Measurements from ENCODE around the gene PIGN.

The PIGN gene

GRCh38 chr18:62030091-62030985 is 156.5 kb downstream of the PIGN start:
- TF ChIP-seq POU2F2 (IDR thresholded peaks at IDR 0.05; ENCODE audit: low read depth, low read length) (no peak), POLR2A (IDR thresholded peaks at IDR 0.05; ENCODE audit: low read depth, low read length) (no peak), PAX5 (IDR thresholded peaks at IDR 0.05; ENCODE audit: insufficient read depth, low read length, severe bottlenecking) (no peak), TAF1 (IDR thresholded peaks at IDR 0.05; ENCODE audit: low read depth, low read length) (no peak), SPI1 (IDR thresholded peaks at IDR 0.05; ENCODE audit: low read depth, low read length) (no peak), POLR2AphosphoS5 (IDR thresholded peaks at IDR 0.05; ENCODE audit: low read depth, low read length) (no peak)
- no peak for FAIRE-seq
- no peak for DNase-seq (ENCODE audit: insufficient read length, low spot score)

- no peak for TF ChIP-seq PAX5 (IDR thresholded peaks at IDR 0.05; ENCODE audit: insufficient read depth, low read length, severe bottlenecking)
- no peak for TF ChIP-seq POU2F2 (IDR thresholded peaks at IDR 0.05; ENCODE audit: low read depth, low read length)
- no peak for TF ChIP-seq SPI1 (IDR thresholded peaks at IDR 0.05; ENCODE audit: low read depth, low read length)
- TF ChIP-seq TAF1 (IDR thresholded peaks at IDR 0.05; ENCODE audit: low read depth, low read length): no peak
- TF ChIP-seq POLR2A (IDR thresholded peaks at IDR 0.05; ENCODE audit: low read depth, low read length): no peak
- no peak for TF ChIP-seq POLR2AphosphoS5 (IDR thresholded peaks at IDR 0.05; ENCODE audit: low read depth, low read length)
- DNase-seq (ENCODE audit: insufficient read length, low spot score) (no peak), FAIRE-seq (no peak)
These were observed 158.1 kb downstream of the PIGN start for GRCh38 chr18:62028715-62029114.

- DNase-seq (ENCODE audit: insufficient read length, low spot score): no peak
- FAIRE-seq: no peak
- no peak for TF ChIP-seq POU2F2 (IDR thresholded peaks at IDR 0.05; ENCODE audit: low read depth, low read length)
- no peak for TF ChIP-seq PAX5 (IDR thresholded peaks at IDR 0.05; ENCODE audit: insufficient read depth, low read length, severe bottlenecking)
- TF ChIP-seq TAF1 (IDR thresholded peaks at IDR 0.05; ENCODE audit: low read depth, low read length): no peak
- no peak for TF ChIP-seq SPI1 (IDR thresholded peaks at IDR 0.05; ENCODE audit: low read depth, low read length)
- no peak for TF ChIP-seq POLR2AphosphoS5 (IDR thresholded peaks at IDR 0.05; ENCODE audit: low read depth, low read length)
- TF ChIP-seq POLR2A (IDR thresholded peaks at IDR 0.05; ENCODE audit: low read depth, low read length): no peak
These were observed 158.8 kb downstream of the PIGN start for GRCh38 chr18:62027914-62028520.

GRCh38 chr18:62026586-62026985 is 160.3 kb downstream of the PIGN start:
- TF ChIP-seq PAX5 (IDR thresholded peaks at IDR 0.05; ENCODE audit: insufficient read depth, low read length, severe bottlenecking) (no peak), POLR2AphosphoS5 (IDR thresholded peaks at IDR 0.05; ENCODE audit: low read depth, low read length) (no peak), POLR2A (IDR thresholded peaks at IDR 0.05; ENCODE audit: low read depth, low read length) (no peak), TAF1 (IDR thresholded peaks at IDR 0.05; ENCODE audit: low read depth, low read length) (no peak), POU2F2 (IDR thresholded peaks at IDR 0.05; ENCODE audit: low read depth, low read length) (no peak), SPI1 (IDR thresholded peaks at IDR 0.05; ENCODE audit: low read depth, low read length) (no peak)
- DNase-seq (ENCODE audit: insufficient read length, low spot score): no peak
- FAIRE-seq: no peak

- DNase-seq (ENCODE audit: insufficient read length, low spot score) (no peak), FAIRE-seq (no peak)
- TF ChIP-seq PAX5 (IDR thresholded peaks at IDR 0.05; ENCODE audit: insufficient read depth, low read length, severe bottlenecking) (no peak), SPI1 (IDR thresholded peaks at IDR 0.05; ENCODE audit: low read depth, low read length) (no peak), POLR2AphosphoS5 (IDR thresholded peaks at IDR 0.05; ENCODE audit: low read depth, low read length) (no peak), POU2F2 (IDR thresholded peaks at IDR 0.05; ENCODE audit: low read depth, low read length) (no peak), POLR2A (IDR thresholded peaks at IDR 0.05; ENCODE audit: low read depth, low read length) (no peak), TAF1 (IDR thresholded peaks at IDR 0.05; ENCODE audit: low read depth, low read length) (no peak)
These were observed 161.9 kb downstream of the PIGN start for GRCh38 chr18:62024983-62025382.

- FAIRE-seq (no peak), DNase-seq (ENCODE audit: insufficient read length, low spot score) (no peak)
- TF ChIP-seq SPI1 (IDR thresholded peaks at IDR 0.05; ENCODE audit: low read depth, low read length) (no peak), PAX5 (IDR thresholded peaks at IDR 0.05; ENCODE audit: insufficient read depth, low read length, severe bottlenecking) (no peak), POLR2AphosphoS5 (IDR thresholded peaks at IDR 0.05; ENCODE audit: low read depth, low read length) (no peak), POU2F2 (IDR thresholded peaks at IDR 0.05; ENCODE audit: low read depth, low read length) (no peak), POLR2A (IDR thresholded peaks at IDR 0.05; ENCODE audit: low read depth, low read length) (no peak), TAF1 (IDR thresholded peaks at IDR 0.05; ENCODE audit: low read depth, low read length) (no peak)
These were observed 163.3 kb downstream of the PIGN start for GRCh38 chr18:62023536-62023935.

GRCh38 chr18:62018759-62019041 is 168.2 kb downstream of the PIGN start:
- no peak for TF ChIP-seq POU2F2 (IDR thresholded peaks at IDR 0.05; ENCODE audit: low read depth, low read length)
- TF ChIP-seq POLR2AphosphoS5 (IDR thresholded peaks at IDR 0.05; ENCODE audit: low read depth, low read length): no peak
- TF ChIP-seq PAX5 (IDR thresholded peaks at IDR 0.05; ENCODE audit: insufficient read depth, low read length, severe bottlenecking): no peak
- no peak for TF ChIP-seq TAF1 (IDR thresholded peaks at IDR 0.05; ENCODE audit: low read depth, low read length)
- TF ChIP-seq SPI1 (IDR thresholded peaks at IDR 0.05; ENCODE audit: low read depth, low read length): no peak
- no peak for TF ChIP-seq POLR2A (IDR thresholded peaks at IDR 0.05; ENCODE audit: low read depth, low read length)
- no peak for DNase-seq (ENCODE audit: insufficient read length, low spot score)
- no peak for FAIRE-seq

GRCh38 chr18:62018034-62018758 is 168.7 kb downstream of the PIGN start:
- FAIRE-seq (no peak), DNase-seq (ENCODE audit: insufficient read length, low spot score) (no peak)
- no peak for TF ChIP-seq POLR2A (IDR thresholded peaks at IDR 0.05; ENCODE audit: low read depth, low read length)

GRCh38 chr18:62017618-62018017 is 169.2 kb downstream of the PIGN start:
- no peak for TF ChIP-seq TAF1 (IDR thresholded peaks at IDR 0.05; ENCODE audit: low read depth, low read length)
- no peak for TF ChIP-seq PAX5 (IDR thresholded peaks at IDR 0.05; ENCODE audit: insufficient read depth, low read length, severe bottlenecking)
- no peak for TF ChIP-seq POLR2A (IDR thresholded peaks at IDR 0.05; ENCODE audit: low read depth, low read length)
- TF ChIP-seq SPI1 (IDR thresholded peaks at IDR 0.05; ENCODE audit: low read depth, low read length): no peak
- TF ChIP-seq POLR2AphosphoS5 (IDR thresholded peaks at IDR 0.05; ENCODE audit: low read depth, low read length): no peak
- no peak for TF ChIP-seq POU2F2 (IDR thresholded peaks at IDR 0.05; ENCODE audit: low read depth, low read length)
- FAIRE-seq (no peak), DNase-seq (ENCODE audit: insufficient read length, low spot score) (no peak)
